HepG2 (cell line): ENCODE data around the gene SND1. TPM values are rescaled to one million over a fixed set of nuclear protein-coding genes. Genes with fewer than 3 reads are reported as not detected.

Source experiments
- ATAC-seq: fragments of 200-7000 bp; cut with Tn5 transposase; 3 replicates; pipeline ENCODE4 v1.9.1; 2020; ENCODE audit warnings: mild to moderate bottlenecking, moderate library complexity
- BruUV-seq: library from RNA; stranded (reverse); fragments of 400-500 nt; replicated peaks from 2 replicates; lab custom pipeline; 2021; lab: Mats Ljungman, UMichigan
- CTCF ChIA-PET: fragments of 300-600 bp; formaldehyde crosslinking; extraction: SDS; loops from one replicate; lab custom pipeline; 2021; ENCODE audit warnings: low total read pairs, inconsistent platforms, low intra/inter-chr PET ratio; lab: Yijun Ruan, JAX
- POLR2A ChIA-PET: fragments of 350-600 bp; sonication (Branson Sonifier 250); formaldehyde crosslinking; loops from one replicate; lab custom pipeline; 2020; ENCODE audit warnings: antibody characterized with exemption, inconsistent platforms; lab: Yijun Ruan, JAX
- DNase-seq: peaks from one replicate; pipeline ENCODE4 v3.0.0-alpha.2; 2015; ENCODE audit warnings: low spot score
- FAIRE-seq: peaks from 3 replicates; lab custom pipeline; 2011; peaks lifted over from hg19 to GRCh38; lab: Jason Lieb, UNC
- H2AFZ ChIP-seq: one replicate; pipeline ENCODE4 v1.6.1; 2011; ENCODE audit warnings: low read length, inconsistent platforms
- H3K27ac ChIP-seq: fragments of 300-600 bp; 3 replicates; pipeline ENCODE4 v1.8.0; 2011; ENCODE audit warnings: mixed run types, mild to moderate bottlenecking, mixed read lengths, low read length, inconsistent platforms; ENCODE audit not compliant: insufficient read depth; ENCODE audit errors: extremely low read length
- H3K27me3 ChIP-seq, 2 experiments: fragments of 200-600 bp in 1 of 2; 2 replicates in 1 of 2; 3 replicates in 1 of 2; pipeline versions ENCODE4 v1.6.0 to v1.8.0; 2011; ENCODE audit warnings: low read length in 2 of 2, mild to moderate bottlenecking in 2 of 2, moderate library complexity in 2 of 2, inconsistent platforms in 1 of 2; ENCODE audit not compliant: insufficient read depth in 2 of 2, control insufficient read depth in 1 of 2
- H3K36me3 ChIP-seq, 2 experiments: fragments of 200-600 bp in 1 of 2; replicated peaks in 1 of 2; 2 replicates in 1 of 2; 3 replicates in 1 of 2; pipeline versions ENCODE4 v1.5.1 to v1.8.0; 2011; ENCODE audit warnings: low read length in 2 of 2, inconsistent platforms in 1 of 2; ENCODE audit not compliant: insufficient read depth in 2 of 2, control insufficient read depth in 1 of 2
- H3K4me1 ChIP-seq: 2 replicates; pipeline ENCODE4 v1.5.1; 2012; ENCODE audit warnings: low read length, inconsistent platforms; ENCODE audit not compliant: insufficient read depth
- H3K4me2 ChIP-seq: 2 replicates; pipeline ENCODE4 v1.6.0; 2011; ENCODE audit warnings: low read depth, low read length, inconsistent platforms
- H3K4me3 ChIP-seq, 3 experiments: fragments of 200-600 bp in 1 of 3; sonication (generic), shearing (Covaris generic) in 1 of 3; replicated peaks in 1 of 3; 2 replicates each; pipeline ENCODE4 v1.5.1; 2011 to 2016; ENCODE audit warnings: low read length in 3 of 3, inconsistent platforms in 2 of 3, low read depth in 2 of 3, mild to moderate bottlenecking in 2 of 3, control low read depth in 1 of 3, mixed read lengths in 1 of 3; ENCODE audit not compliant: insufficient read depth in 1 of 3
- H3K79me2 ChIP-seq: one replicate; pipeline ENCODE4 v1.6.1; 2011; ENCODE audit warnings: low read length, inconsistent platforms; ENCODE audit not compliant: insufficient read depth
- H3K9ac ChIP-seq: 2 replicates; pipeline ENCODE4 v1.6.0; 2011; ENCODE audit warnings: mild to moderate bottlenecking, low read depth, low read length, inconsistent platforms; ENCODE audit not compliant: insufficient read depth
- H3K9me3 ChIP-seq: 2 replicates; pipeline ENCODE4 v1.5.1; 2012; ENCODE audit warnings: mild to moderate bottlenecking, low read length
- H4K20me1 ChIP-seq: 2 replicates; pipeline ENCODE4 v1.6.0; 2011; ENCODE audit warnings: inconsistent platforms, mild to moderate bottlenecking, low read length, moderate library complexity; ENCODE audit not compliant: insufficient read depth
- CBFB ChIP-seq: sonication (generic); formaldehyde crosslinking; IDR thresholded peaks from 2 replicates; pipeline ENCODE4 v1.4.0; 2020; ENCODE audit warnings: missing genetic modification reagents
- CEBPG ChIP-seq: IDR thresholded peaks from 2 replicates; pipeline ENCODE4 v1.6.1; 2016
- HMG20A ChIP-seq: IDR thresholded peaks from 2 replicates; pipeline ENCODE4 v1.6.1; 2016; ENCODE audit warnings: borderline replicate concordance
- KDM4B ChIP-seq: sonication (generic); formaldehyde crosslinking; IDR thresholded peaks from 2 replicates; pipeline ENCODE4 v1.4.0; 2020; ENCODE audit warnings: missing genetic modification reagents
- PRDM4 ChIP-seq: sonication (generic); formaldehyde crosslinking; IDR thresholded peaks from 2 replicates; pipeline ENCODE4 v1.9.0; 2021; ENCODE audit warnings: missing genetic modification reagents, borderline replicate concordance
- RBFOX2 ChIP-seq: fragments of 200-400 bp; formaldehyde crosslinking; IDR thresholded peaks from 2 replicates; pipeline ENCODE4 v1.6.1; 2017; ENCODE audit warnings: low read depth, mild to moderate bottlenecking, low read length
- RORA ChIP-seq: sonication (generic); formaldehyde crosslinking; IDR thresholded peaks from 2 replicates; pipeline ENCODE4 v1.5.0; 2020; ENCODE audit warnings: mild to moderate bottlenecking, missing genetic modification reagents, moderate library complexity
- SATB2 ChIP-seq: sonication (generic); formaldehyde crosslinking; IDR thresholded peaks from 2 replicates; pipeline ENCODE4 v1.5.0; 2020; ENCODE audit warnings: missing genetic modification reagents
- SMC3 ChIP-seq: IDR thresholded peaks from 2 replicates; pipeline ENCODE4 v1.6.1; 2011; ENCODE audit warnings: low read length, improper control_type of control experiment
- SNAPC5 ChIP-seq: sonication (generic); formaldehyde crosslinking; IDR thresholded peaks from 2 replicates; pipeline ENCODE4 v1.8.1; 2023; ENCODE audit warnings: mild to moderate bottlenecking, missing genetic modification reagents, borderline replicate concordance
- STAG1 ChIP-seq: sonication (generic); formaldehyde crosslinking; IDR thresholded peaks from 2 replicates; pipeline ENCODE4 v1.4.0; 2020; ENCODE audit warnings: missing genetic modification reagents
- TARDBP ChIP-seq: sonication (generic); formaldehyde crosslinking; IDR thresholded peaks from 2 replicates; pipeline ENCODE4 v1.8.0; 2022; ENCODE audit warnings: mild to moderate bottlenecking, missing genetic modification reagents
- THAP11 ChIP-seq: IDR thresholded peaks from 2 replicates; pipeline ENCODE4 v1.6.1; 2016; ENCODE audit warnings: missing biosample characterization, missing genetic modification reagents
- ZNF354B ChIP-seq: sonication (generic); formaldehyde crosslinking; IDR thresholded peaks from 2 replicates; pipeline ENCODE4 v1.8.0; 2022; ENCODE audit warnings: mild to moderate bottlenecking, missing genetic modification reagents
- ZNF879 ChIP-seq: sonication (generic); formaldehyde crosslinking; IDR thresholded peaks from 2 replicates; pipeline ENCODE4 v1.8.1; 2023; ENCODE audit warnings: missing genetic modification reagents
- WGBS: methylation state at CpG from one replicate; pipeline ENCODE4 v1.1.6; 2017; ENCODE audit warnings: low lambda C conversion rate; 5-methylcytosine and 5-hydroxymethylcytosine counted together
- in situ Hi-C: cut with HindIII; loops from 2 replicates; pipeline ENCODE4 v1.10.0; 2017; ENCODE audit warnings: low pct_unique_long_range_greater_than_20kb; ENCODE audit not compliant: extremely low pct_ligation_motif_present
- intact Hi-C: fragments of 100-400 bp; cut with micrococcal nuclease; formaldehyde crosslinking; loops from one replicate; pipeline ENCODE4 v1.10.0; 2022; ENCODE audit not compliant: unreplicated experiment
- polyA plus RNA-seq, 8 experiments: library from polyadenylated mRNA; depleted of rRNA in 3 of 8; stranded (reverse) in 7 of 8; unstranded in 1 of 8; fragments of >200 nt; fragmentation: Illumina TruSeq in 4 of 8; extraction: Trizol in 4 of 8; gene quantifications; 2 replicates each; pipeline versions ENCODE4 v1.2.1 to v1.2.3, GENCODE V29; 2011 to 2016; ENCODE audit warnings: low read depth in 4 of 8, missing spikeins in 1 of 8, mixed read lengths in 1 of 8; ENCODE audit not compliant: insufficient read depth in 1 of 8
- total RNA-seq, 5 experiments: library from RNA; depleted of rRNA; stranded (reverse); fragments of >200 nt; fragmentation: Illumina TruSeq; extraction: Trizol; gene quantifications; 2 replicates each; pipeline ENCODE4 v1.2.3, GENCODE V29; 2016; ENCODE audit warnings: low read depth in 1 of 5
- TF ChIP-seq, protein P1 (sequence below): sonication (generic); formaldehyde crosslinking; IDR thresholded peaks from 2 replicates; pipeline ENCODE4 v1.8.1; 2023; ENCODE audit warnings: mild to moderate bottlenecking, missing genetic modification reagents
- TF ChIP-seq, protein P2 (sequence below): sonication (generic); formaldehyde crosslinking; IDR thresholded peaks from 2 replicates; pipeline ENCODE4 v1.5.0; 2020; ENCODE audit warnings: mild to moderate bottlenecking, missing genetic modification reagents, moderate library complexity
- TF ChIP-seq, protein P3 (sequence below): sonication (generic); formaldehyde crosslinking; IDR thresholded peaks from 2 replicates; pipeline ENCODE4 v1.4.0; 2020; ENCODE audit warnings: missing genetic modification reagents
- TF ChIP-seq, protein P4 (sequence below): sonication (generic); formaldehyde crosslinking; IDR thresholded peaks from 2 replicates; pipeline ENCODE4 v1.4.0; 2020; ENCODE audit warnings: mild to moderate bottlenecking, missing genetic modification reagents

SND1 gene
- total and polyA plus RNA-seq, 2 of the 13 experiments (the other 11 are each of a cell fraction or from before 2014, with no cell fraction given): 110 to 182 TPM

- ChIA-PET POLR2A (interaction anchor here (1.6 kb wide), 1 partner anchor 501 kb away, joined by 5 read pairs; no protein-coding TSS in a partner anchor), CTCF (interaction anchor here (2.6 kb wide), 1 partner anchor 500 kb away, joined by 25 read pairs; no protein-coding TSS in a partner anchor)
- H3K9me3 ChIP-seq: peaks cover 7% of the 10 kb centered on the region
- H3K36me3 ChIP-seq: peaks cover 18 to 93% of the 10 kb centered on the region in 2 experiments
- TF ChIP-seq SNAPC5 (CRISPR knock-in tag) (no peak), THAP11 (CRISPR knock-in tag) (no peak), RBFOX2 (no peak), ZNF879 (CRISPR knock-in tag) (no peak), SMC3 (peak; percentile 22; the same call in 1 of the 2 replicates), ZNF354B (0 out of 2 replicates have a peak, but pooled peaks have one; percentile 58), PRDM4 (no peak), HMG20A (CRISPR knock-in tag) (no peak), SATB2 (CRISPR knock-in tag) (no peak), CBFB (CRISPR knock-in tag) (no peak), RORA (no peak), CEBPG (CRISPR knock-in tag) (peak; percentile 42; the same call in 1 of the 2 replicates), STAG1 (CRISPR knock-in tag) (peak; percentile 84), TARDBP (0 out of 2 replicates have a peak, but pooled peaks have one; percentile 37), KDM4B (CRISPR knock-in tag) (no peak)
- TF ChIP-seq, protein P1, sequence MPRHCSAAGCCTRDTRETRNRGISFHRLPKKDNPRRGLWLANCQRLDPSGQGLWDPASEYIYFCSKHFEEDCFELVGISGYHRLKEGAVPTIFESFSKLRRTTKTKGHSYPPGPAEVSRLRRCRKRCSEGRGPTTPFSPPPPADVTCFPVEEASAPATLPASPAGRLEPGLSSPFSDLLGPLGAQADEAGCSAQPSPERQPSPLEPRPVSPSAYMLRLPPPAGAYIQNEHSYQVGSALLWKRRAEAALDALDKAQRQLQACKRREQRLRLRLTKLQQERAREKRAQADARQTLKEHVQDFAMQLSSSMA (CRISPR knock-in tag): no peak
- TF ChIP-seq, protein P2, sequence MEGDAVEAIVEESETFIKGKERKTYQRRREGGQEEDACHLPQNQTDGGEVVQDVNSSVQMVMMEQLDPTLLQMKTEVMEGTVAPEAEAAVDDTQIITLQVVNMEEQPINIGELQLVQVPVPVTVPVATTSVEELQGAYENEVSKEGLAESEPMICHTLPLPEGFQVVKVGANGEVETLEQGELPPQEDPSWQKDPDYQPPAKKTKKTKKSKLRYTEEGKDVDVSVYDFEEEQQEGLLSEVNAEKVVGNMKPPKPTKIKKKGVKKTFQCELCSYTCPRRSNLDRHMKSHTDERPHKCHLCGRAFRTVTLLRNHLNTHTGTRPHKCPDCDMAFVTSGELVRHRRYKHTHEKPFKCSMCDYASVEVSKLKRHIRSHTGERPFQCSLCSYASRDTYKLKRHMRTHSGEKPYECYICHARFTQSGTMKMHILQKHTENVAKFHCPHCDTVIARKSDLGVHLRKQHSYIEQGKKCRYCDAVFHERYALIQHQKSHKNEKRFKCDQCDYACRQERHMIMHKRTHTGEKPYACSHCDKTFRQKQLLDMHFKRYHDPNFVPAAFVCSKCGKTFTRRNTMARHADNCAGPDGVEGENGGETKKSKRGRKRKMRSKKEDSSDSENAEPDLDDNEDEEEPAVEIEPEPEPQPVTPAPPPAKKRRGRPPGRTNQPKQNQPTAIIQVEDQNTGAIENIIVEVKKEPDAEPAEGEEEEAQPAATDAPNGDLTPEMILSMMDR: peak; percentile 75
- TF ChIP-seq, protein P3, sequence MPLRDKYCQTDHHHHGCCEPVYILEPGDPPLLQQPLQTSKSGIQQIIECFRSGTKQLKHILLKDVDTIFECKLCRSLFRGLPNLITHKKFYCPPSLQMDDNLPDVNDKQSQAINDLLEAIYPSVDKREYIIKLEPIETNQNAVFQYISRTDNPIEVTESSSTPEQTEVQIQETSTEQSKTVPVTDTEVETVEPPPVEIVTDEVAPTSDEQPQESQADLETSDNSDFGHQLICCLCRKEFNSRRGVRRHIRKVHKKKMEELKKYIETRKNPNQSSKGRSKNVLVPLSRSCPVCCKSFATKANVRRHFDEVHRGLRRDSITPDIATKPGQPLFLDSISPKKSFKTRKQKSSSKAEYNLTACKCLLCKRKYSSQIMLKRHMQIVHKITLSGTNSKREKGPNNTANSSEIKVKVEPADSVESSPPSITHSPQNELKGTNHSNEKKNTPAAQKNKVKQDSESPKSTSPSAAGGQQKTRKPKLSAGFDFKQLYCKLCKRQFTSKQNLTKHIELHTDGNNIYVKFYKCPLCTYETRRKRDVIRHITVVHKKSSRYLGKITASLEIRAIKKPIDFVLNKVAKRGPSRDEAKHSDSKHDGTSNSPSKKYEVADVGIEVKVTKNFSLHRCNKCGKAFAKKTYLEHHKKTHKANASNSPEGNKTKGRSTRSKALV (CRISPR knock-in tag): no peak
- TF ChIP-seq, protein P4, sequence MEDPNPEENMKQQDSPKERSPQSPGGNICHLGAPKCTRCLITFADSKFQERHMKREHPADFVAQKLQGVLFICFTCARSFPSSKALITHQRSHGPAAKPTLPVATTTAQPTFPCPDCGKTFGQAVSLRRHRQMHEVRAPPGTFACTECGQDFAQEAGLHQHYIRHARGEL: no peak
- DNase-seq: peak; percentile 57
- no peak overlapping the region for H3K4me2 ChIP-seq
- no peaks in the 10 kb centered on the region for H3K27me3 ChIP-seq
- no peak overlapping the region for H3K9ac ChIP-seq
- peak; percentile 64 for FAIRE-seq
- H2AFZ ChIP-seq: no peak overlapping the region
- no peaks in the 10 kb centered on the region; the same call in 1 of the 2 replicates for H4K20me1 ChIP-seq
- intact Hi-C loops: loop anchor here (1.0 kb wide), 1 partner anchor 501 kb away; no protein-coding TSS in a partner anchor
- BruUV-seq: no TSS peak
- ATAC-seq: peak; percentile 86
- H3K4me3 ChIP-seq: no peak overlapping the region
- in situ Hi-C loops: loop anchor here (5.0 kb wide), 1 partner anchor 494 kb away; no protein-coding TSS in a partner anchor
- H3K4me1 ChIP-seq: no peaks in the 10 kb centered on the region
- 90% methylated on average over 1 of the region's 1 CpG for WGBS
- peaks cover 5% of the 10 kb centered on the region for H3K79me2 ChIP-seq
- no peak overlapping the region for H3K27ac ChIP-seq
These were observed 56.8 kb downstream of the SND1 start for GRCh38 chr7:127708788-127709187.
